Measurements from ENCODE around the gene SORCS2.

Gene SORCS2

GRCh38 chr4:7429601-7430078 is 237.3 kb downstream of the SORCS2 start:
- Mint-ChIP-seq H3K4me1 (ENCODE audit: low read depth in 2 of 2) (peaks cover 0 to 5% of the 10 kb centered on the region in 2 donors), H3K27me3 (peaks cover 12 to 28% of the 10 kb centered on the region in 2 donors), H3K9me3 (no peaks in the 10 kb centered on the region), H3K36me3 (ENCODE audit: insufficient read depth) (peaks cover 3% of the 10 kb centered on the region), H3K27ac (peak overlapping the region in 1 of 2 donors; percentile 14), H3K4me3 (no peak overlapping the region)
- ATAC-seq (replicated peaks) (no peak), DNase-seq (no peak)

GRCh38 chr4:7430368-7430964 is 238.1 kb downstream of the SORCS2 start:
- H3K9me3 Mint-ChIP-seq, result no peaks in the 10 kb centered on the region
- ATAC-seq (replicated peaks), result no peak
- no peak for DNase-seq
- H3K4me1 Mint-ChIP-seq (ENCODE audit: low read depth in 2 of 2), result peaks cover 7 to 12% of the 10 kb centered on the region in 2 donors
- no peak overlapping the region for H3K4me3 Mint-ChIP-seq
- H3K27ac Mint-ChIP-seq, result peak overlapping the region; percentile 14 to 67
- peaks cover 3% of the 10 kb centered on the region for H3K36me3 Mint-ChIP-seq (ENCODE audit: insufficient read depth)
- peaks cover 12 to 32% of the 10 kb centered on the region in 2 donors for H3K27me3 Mint-ChIP-seq

GRCh38 chr4:7430965-7431695 is 238.8 kb downstream of the SORCS2 start:
- peaks cover 11 to 15% of the 10 kb centered on the region in 2 donors for H3K4me1 Mint-ChIP-seq (ENCODE audit: low read depth in 2 of 2)
- no peak for ATAC-seq (replicated peaks)
- H3K36me3 Mint-ChIP-seq (ENCODE audit: insufficient read depth), result peaks cover 3% of the 10 kb centered on the region
- H3K27me3 Mint-ChIP-seq, result peaks cover 12 to 35% of the 10 kb centered on the region in 2 donors
- no peaks in the 10 kb centered on the region for H3K9me3 Mint-ChIP-seq
- DNase-seq, result no peak
- H3K27ac Mint-ChIP-seq, result peak overlapping the region in 1 of 2 donors; percentile 67
- no peak overlapping the region for H3K4me3 Mint-ChIP-seq

GRCh38 chr4:7431696-7432530 is 239.6 kb downstream of the SORCS2 start:
- Mint-ChIP-seq H3K36me3 (ENCODE audit: insufficient read depth) (peaks cover 3% of the 10 kb centered on the region), H3K27ac (no peak overlapping the region), H3K4me3 (no peak overlapping the region), H3K9me3 (no peaks in the 10 kb centered on the region), H3K27me3 (peaks cover 12 to 30% of the 10 kb centered on the region in 2 donors), H3K4me1 (ENCODE audit: low read depth in 2 of 2) (peaks cover 11 to 15% of the 10 kb centered on the region in 2 donors)
- no peak for ATAC-seq (replicated peaks)
- no peak for DNase-seq

GRCh38 chr4:7432531-7433375 is 240.4 kb downstream of the SORCS2 start:
- DNase-seq (no peak), ATAC-seq (replicated peaks) (no peak)
- Mint-ChIP-seq H3K27me3 (peaks cover 12 to 22% of the 10 kb centered on the region in 2 donors), H3K4me1 (ENCODE audit: low read depth in 2 of 2) (peaks cover 11 to 15% of the 10 kb centered on the region in 2 donors), H3K36me3 (ENCODE audit: insufficient read depth) (peaks cover 3% of the 10 kb centered on the region), H3K4me3 (no peak overlapping the region), H3K27ac (no peak overlapping the region), H3K9me3 (no peaks in the 10 kb centered on the region)

- H3K9me3 Mint-ChIP-seq, result no peaks in the 10 kb centered on the region
- H3K36me3 Mint-ChIP-seq (ENCODE audit: insufficient read depth), result no peaks in the 10 kb centered on the region
- ATAC-seq (replicated peaks), result no peak
- no peak overlapping the region for H3K27ac Mint-ChIP-seq
- peaks cover 7 to 14% of the 10 kb centered on the region in 2 donors for H3K27me3 Mint-ChIP-seq
- H3K4me3 Mint-ChIP-seq, result no peak overlapping the region
- DNase-seq, result no peak
- H3K4me1 Mint-ChIP-seq (ENCODE audit: low read depth in 2 of 2), result peaks cover 11 to 15% of the 10 kb centered on the region in 2 donors
Observed at GRCh38 chr4:7433376-7434140, 241.2 kb downstream of the SORCS2 start.

GRCh38 chr4:7434141-7434765 is 241.9 kb downstream of the SORCS2 start:
- peaks cover 1 to 7% of the 10 kb centered on the region in 2 donors for H3K27me3 Mint-ChIP-seq
- ATAC-seq (replicated peaks), result no peak

GRCh38 chr4:7434766-7435150 is 242.4 kb downstream of the SORCS2 start, which contains the start of gene PSAPL1:
Gene PSAPL1, minus strand, starts transcription at chr4:7434930. Its CDS starts 51 bp downstream, at chr4:7434879.
- Mint-ChIP-seq H3K4me3 (peak within 1 kb of the TSS in 1 of 2 donors; percentile 57), H3K36me3 (ENCODE audit: insufficient read depth) (no peaks in the 10 kb centered on the region), H3K27ac (no peak within 1 kb of the TSS), H3K9me3 (no peaks in the 10 kb centered on the region), H3K4me1 (ENCODE audit: low read depth in 2 of 2) (peaks cover 11 to 15% of the 10 kb centered on the region in 2 donors), H3K27me3 (peaks cover 7% of the 10 kb centered on the region in 2 donors)
- no peak for DNase-seq
- peak; percentile 31 for ATAC-seq (replicated peaks)

More at GRCh38 chr4:7434141-7434765, 241.9 kb downstream of the SORCS2 start:
- Mint-ChIP-seq H3K36me3 (ENCODE audit: insufficient read depth) (no peaks in the 10 kb centered on the region), H3K4me3 (no peak overlapping the region), H3K9me3 (no peaks in the 10 kb centered on the region), H3K4me1 (ENCODE audit: low read depth in 2 of 2) (peaks cover 11 to 15% of the 10 kb centered on the region in 2 donors), H3K27ac (no peak overlapping the region)
- DNase-seq, result no peak

- DNase-seq (peak in 1 of 3 experiments; percentile 10), ATAC-seq (replicated peaks) (peak; percentile 70)
- H3K9me3 Mint-ChIP-seq, result no peaks in the 10 kb centered on the region
- H3K36me3 Mint-ChIP-seq (ENCODE audit: insufficient read depth), result no peaks in the 10 kb centered on the region
- peaks cover 10 to 11% of the 10 kb centered on the region in 2 donors for H3K4me1 Mint-ChIP-seq (ENCODE audit: low read depth in 2 of 2)
- peaks cover 14 to 15% of the 10 kb centered on the region in 2 donors for H3K27me3 Mint-ChIP-seq
- peak overlapping the region in 1 of 2 donors; percentile 57 for H3K4me3 Mint-ChIP-seq
- no peak overlapping the region for H3K27ac Mint-ChIP-seq
Observed at GRCh38 chr4:7435471-7436061, 243.2 kb downstream of the SORCS2 start.

- peaks cover 10 to 11% of the 10 kb centered on the region in 2 donors for H3K4me1 Mint-ChIP-seq (ENCODE audit: low read depth in 2 of 2)
- DNase-seq, result no peak
- ATAC-seq (replicated peaks), result no peak
- no peaks in the 10 kb centered on the region for H3K9me3 Mint-ChIP-seq
- no peak overlapping the region for H3K4me3 Mint-ChIP-seq
- peak overlapping the region in 1 of 2 donors; percentile 29 for H3K27ac Mint-ChIP-seq
- peaks cover 20 to 22% of the 10 kb centered on the region in 2 donors for H3K27me3 Mint-ChIP-seq
- no peaks in the 10 kb centered on the region for H3K36me3 Mint-ChIP-seq (ENCODE audit: insufficient read depth)
Observed at GRCh38 chr4:7436256-7436655, 243.9 kb downstream of the SORCS2 start.

GRCh38 chr4:7439699-7440098 is 247.4 kb downstream of the SORCS2 start:
- no peak for DNase-seq
- Mint-ChIP-seq H3K27me3 (peaks cover 39 to 44% of the 10 kb centered on the region in 2 donors), H3K36me3 (ENCODE audit: insufficient read depth) (no peaks in the 10 kb centered on the region), H3K9me3 (no peaks in the 10 kb centered on the region), H3K27ac (no peak overlapping the region), H3K4me3 (no peak overlapping the region), H3K4me1 (ENCODE audit: low read depth in 2 of 2) (peaks cover 10 to 11% of the 10 kb centered on the region in 2 donors)
- ATAC-seq (replicated peaks), result no peak
